ENCODE data around the gene IFT20.
A peak's percentile ranks its signal among the peaks of the same experiment; 100 is the strongest.

IFT20 gene, protein sequence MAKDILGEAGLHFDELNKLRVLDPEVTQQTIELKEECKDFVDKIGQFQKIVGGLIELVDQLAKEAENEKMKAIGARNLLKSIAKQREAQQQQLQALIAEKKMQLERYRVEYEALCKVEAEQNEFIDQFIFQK
- long read RNA-seq, donor 1, transcript IFT20-213 (1 exons, 1,485 nt): major isoform, 20 of 63 reads
- long read RNA-seq, donor 1, transcript IFT20-214 (6 exons, 1,071 nt): minor isoform, 9 of 63 reads
- long read RNA-seq, donor 1, transcript IFT20-203 (5 exons, 825 nt): minor isoform, 19 of 63 reads
- long read RNA-seq, donor 1, partial matches to known transcripts: 8 of 63 reads
- long read RNA-seq, donor 1, other reads (novel, unspliced or antisense): 0 of 63 reads
- long read RNA-seq, donor 2, transcript IFT20-203 (5 exons, 825 nt): major isoform, 14 of 28 reads
- long read RNA-seq, donor 2, partial matches to known transcripts: 7 of 28 reads
- long read RNA-seq, donor 2, other reads (novel, unspliced or antisense): 0 of 28 reads
- long read RNA-seq, donor 3, transcript IFT20-213 (1 exons, 1,485 nt): major isoform, 5 of 19 reads
- long read RNA-seq, donor 3, partial matches to known transcripts: 5 of 19 reads
- long read RNA-seq, donor 3, other reads (novel, unspliced or antisense): 0 of 19 reads
- long read RNA-seq, donor 4, transcript IFT20-203 (5 exons, 825 nt): minor isoform, 12 of 38 reads
- long read RNA-seq, donor 4, transcript IFT20-212 (3 exons, 1,104 nt): minor isoform, 5 of 38 reads
- long read RNA-seq, donor 4, transcript IFT20-213 (1 exons, 1,485 nt): major isoform, 13 of 38 reads
- long read RNA-seq, donor 4, partial matches to known transcripts: 0 of 38 reads
- long read RNA-seq, donor 4, other reads (novel, unspliced or antisense): 0 of 38 reads
- long read RNA-seq, donor 5, transcript IFT20-203 (5 exons, 825 nt): minor isoform, 10 of 30 reads
- long read RNA-seq, donor 5, transcript IFT20-214 (6 exons, 1,071 nt): minor isoform, 6 of 30 reads
- long read RNA-seq, donor 5, transcript IFT20-213 (1 exons, 1,485 nt): major isoform, 11 of 30 reads
- long read RNA-seq, donor 5, partial matches to known transcripts: 0 of 30 reads
- long read RNA-seq, donor 5, other reads (novel, unspliced or antisense): 0 of 30 reads
- long read RNA-seq, donor 6, transcript IFT20-213 (1 exons, 1,485 nt): minor isoform, 9 of 37 reads
- long read RNA-seq, donor 6, transcript IFT20-214 (6 exons, 1,071 nt): minor isoform, 7 of 37 reads
- long read RNA-seq, donor 6, transcript IFT20-203 (5 exons, 825 nt): major isoform, 14 of 37 reads
- long read RNA-seq, donor 6, partial matches to known transcripts: 5 of 37 reads
- long read RNA-seq, donor 6, other reads (novel, unspliced or antisense): 0 of 37 reads
- long read RNA-seq, donor 7: 0 reads
- long read RNA-seq, donor 8, transcript IFT20-214 (6 exons, 1,071 nt): minor isoform, 12 of 39 reads
- long read RNA-seq, donor 8, transcript IFT20-203 (5 exons, 825 nt): minor isoform, 10 of 39 reads
- long read RNA-seq, donor 8, transcript IFT20-213 (1 exons, 1,485 nt): major isoform, 13 of 39 reads
- long read RNA-seq, donor 8, partial matches to known transcripts: 0 of 39 reads
- long read RNA-seq, donor 8, other reads (novel, unspliced or antisense): 0 of 39 reads

- DNase-seq: peak; percentile 92
Observed at GRCh38 chr17:28335201-28335958, at the start of gene IFT20, which contains the start of gene TNFAIP1. Gene IFT20 (minus strand): TSS chr17:28335472. CDS start chr17:28331985, 3,487 bp downstream. Gene TNFAIP1 (plus strand): TSS chr17:28335761. CDS start chr17:28339522, 3,761 bp downstream.

- DNase-seq: no peak
Observed at GRCh38 chr17:28385037-28385400, 49.7 kb upstream of the IFT20 start.

DNA sequence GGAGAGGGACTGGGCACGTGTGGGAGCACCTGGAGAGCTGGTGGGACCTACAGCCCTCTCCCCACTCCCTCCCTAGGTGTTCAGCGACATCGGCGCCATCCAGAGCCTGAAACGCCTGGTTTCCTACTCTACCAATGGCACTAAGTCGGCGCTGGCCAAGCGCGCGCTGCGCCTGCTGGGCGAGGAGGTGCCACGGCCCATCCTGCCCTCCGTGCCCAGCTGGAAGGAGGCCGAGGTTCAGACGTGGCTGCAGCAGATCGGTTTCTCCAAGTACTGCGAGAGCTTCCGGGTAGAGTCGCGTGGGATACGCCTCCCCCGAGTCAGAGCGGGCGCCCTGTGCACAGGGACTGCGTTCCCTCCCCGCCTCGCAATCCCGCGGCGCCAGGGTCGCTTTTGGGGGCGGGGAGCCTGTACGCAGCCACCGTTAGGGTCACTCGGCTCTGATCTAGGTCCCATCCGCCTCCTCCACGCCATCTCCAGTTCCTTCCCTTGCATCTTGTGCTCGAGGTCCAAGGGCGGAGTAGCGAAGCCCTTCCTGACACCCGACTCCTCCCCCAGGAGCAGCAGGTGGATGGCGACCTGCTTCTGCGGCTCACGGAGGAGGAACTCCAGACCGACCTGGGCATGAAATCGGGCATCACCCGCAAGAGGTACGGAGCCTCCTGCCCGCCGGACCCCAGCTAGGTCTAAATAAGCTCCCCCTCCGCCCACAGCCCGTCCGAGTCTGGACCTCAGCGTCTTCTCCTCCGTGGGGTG, 49.2 kb upstream of the IFT20 start:
- DNase-seq: peak; percentile 70

- peak; percentile 76 for DNase-seq
Observed at GRCh38 chr17:28381141-28381825, 46.0 kb upstream of the IFT20 start.

GRCh38 chr17:28379814-28380801, 44.8 kb upstream of the IFT20 start:
- no peak for DNase-seq

DNA sequence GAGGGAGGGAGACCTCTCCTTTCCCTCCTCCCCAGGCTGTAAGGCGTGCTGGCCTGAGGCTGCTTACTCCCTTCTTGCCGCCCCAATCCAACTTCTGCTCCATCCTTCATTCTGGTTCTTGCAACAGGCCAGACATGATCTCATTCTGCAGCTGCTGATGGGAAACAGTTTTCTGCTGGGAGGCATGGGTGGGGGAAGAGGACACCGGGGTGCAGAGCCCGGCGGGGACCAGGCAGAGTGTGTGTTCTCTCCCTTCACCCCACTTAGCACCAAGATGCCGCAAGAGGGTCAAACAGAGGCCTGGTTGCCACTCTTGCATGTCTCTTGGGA, 37.6 kb upstream of the IFT20 start:
- DNase-seq: no peak

- DNase-seq: peak; percentile 77
Observed at GRCh38 chr17:28372203-28372944, 37.1 kb upstream of the IFT20 start.

DNA sequence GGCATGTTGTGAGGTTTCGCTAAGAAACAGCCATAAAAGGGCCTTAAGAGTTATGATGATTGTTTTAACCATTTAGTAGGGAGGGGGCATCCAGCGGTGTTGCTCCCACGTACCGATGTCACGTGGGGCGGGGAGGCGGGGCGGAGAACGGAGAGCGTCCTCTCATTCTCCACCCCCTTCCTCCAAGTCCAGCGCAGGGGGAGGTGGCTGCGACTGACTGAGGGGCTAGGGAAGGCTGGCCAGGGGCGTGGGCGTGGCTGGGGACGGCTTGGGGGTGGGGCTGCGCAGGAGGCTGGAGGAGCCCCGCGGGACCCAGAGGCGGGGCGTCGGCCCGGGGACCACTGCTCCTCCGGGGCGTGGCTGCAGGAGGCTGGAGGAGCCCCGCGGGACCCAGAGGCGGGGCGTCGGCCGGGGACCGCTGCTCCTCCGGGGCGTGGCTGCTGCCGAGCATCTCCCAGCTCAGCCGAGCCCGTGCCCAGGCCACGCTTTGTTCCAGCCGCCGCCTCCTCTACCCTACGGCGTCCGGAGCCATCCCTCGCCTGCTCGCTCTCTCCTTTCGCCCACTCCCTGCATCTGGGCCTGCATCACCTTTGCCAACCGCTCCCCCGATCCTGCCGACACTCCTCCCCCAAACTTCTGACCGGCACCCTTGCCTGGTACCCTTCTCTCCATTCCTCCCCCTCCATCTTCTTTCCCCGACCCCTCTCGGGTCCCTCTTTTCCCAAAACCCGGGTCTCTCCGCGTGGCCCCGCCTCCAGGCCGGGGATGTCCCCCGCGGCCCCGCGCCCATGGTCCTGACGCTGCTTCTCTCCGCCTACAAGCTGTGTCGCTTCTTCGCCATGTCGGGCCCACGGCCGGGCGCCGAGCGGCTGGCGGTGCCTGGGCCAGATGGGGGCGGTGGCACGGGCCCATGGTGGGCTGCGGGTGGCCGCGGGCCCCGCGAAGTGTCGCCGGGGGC, 36.3 kb upstream of the IFT20 start, which contains the start of gene SARM1:
Gene SARM1, plus strand, starts transcription at position 450 of the 958 bp plus-strand sequence. Its CDS starts 339 bp downstream, at position 789.
- peak; percentile 80 for DNase-seq

GRCh38 chr17:28370744-28371103, 35.5 kb upstream of the IFT20 start:
- DNase-seq: no peak

DNA sequence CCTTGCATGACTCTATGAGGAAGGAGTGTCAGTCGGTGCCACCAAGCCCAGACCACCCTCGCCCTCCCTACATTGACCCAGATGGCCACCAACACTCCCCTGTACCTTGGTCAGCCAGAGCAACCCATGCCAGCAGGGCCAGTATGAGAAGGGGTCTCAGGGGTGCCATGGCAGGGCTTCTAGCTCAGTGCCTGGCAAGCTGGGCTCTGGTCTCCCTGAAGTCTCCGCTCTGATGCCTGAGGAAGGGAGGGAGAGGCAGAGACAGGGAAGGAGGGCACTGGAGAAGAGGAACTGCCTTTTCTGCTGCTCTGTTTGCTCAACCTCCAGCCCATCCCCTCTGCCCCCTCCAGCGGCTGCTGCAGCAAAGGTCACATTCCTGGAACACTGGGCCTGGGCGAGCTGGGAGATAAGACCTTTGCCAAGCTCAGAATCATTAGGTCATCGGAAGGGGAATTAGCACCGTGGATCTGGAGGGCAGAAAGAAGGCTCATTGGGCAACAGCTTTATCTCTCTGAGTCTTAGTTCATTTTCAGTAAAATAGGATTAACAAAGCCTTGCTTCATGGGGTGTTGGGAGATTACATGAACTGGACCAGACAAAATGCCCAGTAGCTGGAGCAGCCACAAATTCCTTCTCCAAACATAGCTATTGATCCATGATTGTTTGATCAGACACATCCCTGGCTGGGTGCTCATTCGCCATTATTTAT, 34.9 kb upstream of the IFT20 start, which contains the start of gene VTN:
Gene VTN, minus strand, starts transcription at position 273 of the 709 bp plus-strand sequence. Its CDS starts 104 bp downstream, at position 169.
- DNase-seq: no peak

DNA sequence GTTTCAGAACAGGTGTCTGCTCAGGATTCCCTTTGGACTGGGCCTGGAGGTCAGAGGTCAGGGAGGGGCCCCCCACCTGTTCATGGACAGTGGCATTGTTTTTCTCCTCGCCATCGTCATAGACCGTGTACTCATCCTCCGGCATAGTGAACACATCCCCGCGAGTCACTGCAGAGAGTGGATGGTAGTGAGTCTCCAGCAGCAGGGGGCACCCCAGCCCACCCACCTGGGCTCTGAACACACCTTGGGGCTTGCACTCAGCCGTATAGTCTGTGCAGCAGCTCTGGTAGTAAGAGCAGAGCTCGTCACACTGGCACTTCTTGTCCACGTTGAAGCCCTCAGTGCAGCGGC, 34.4 kb upstream of the IFT20 start:
- DNase-seq: no peak

GRCh38 chr17:28368915-28369683, 33.8 kb upstream of the IFT20 start:
- no peak for DNase-seq

DNA sequence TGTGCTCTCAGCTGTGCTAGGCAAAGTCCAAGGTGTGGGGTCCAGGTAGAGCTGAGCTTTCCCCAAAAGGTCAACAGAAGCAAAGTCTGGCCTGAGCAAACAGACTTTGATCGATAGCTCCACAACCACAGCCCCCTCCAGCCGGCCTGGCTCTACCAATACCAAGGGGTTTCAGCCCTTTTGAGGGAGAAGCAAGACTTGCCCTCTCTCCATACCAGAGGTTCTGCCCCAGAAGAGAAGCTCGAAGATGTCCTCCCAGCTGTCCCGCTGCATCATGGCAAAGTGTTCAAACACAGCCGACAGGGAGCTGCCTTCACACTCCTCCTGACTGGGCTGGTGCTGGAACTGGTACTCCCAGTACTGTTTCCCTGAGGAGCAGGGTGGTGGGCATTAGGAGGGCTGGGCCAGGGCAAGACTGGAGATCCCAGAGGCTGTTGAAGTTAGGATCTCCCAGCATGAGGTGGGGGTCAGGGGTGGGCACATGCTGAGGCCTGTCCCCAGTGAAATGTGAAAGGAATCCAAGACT, 33.1 kb upstream of the IFT20 start:
- no peak for DNase-seq

- no peak for DNase-seq
Observed at GRCh38 chr17:28367641-28368305, 32.5 kb upstream of the IFT20 start.

Measured in right kidney (tissue), 9 donors.